ENCODE measurements around the gene EMILIN2. TPM values are rescaled to one million over a fixed set of nuclear protein-coding genes. Genes with fewer than 3 reads are reported as not detected.
"Not testable (repeated sequence)": the region's sequence is repeated elsewhere in the genome, so short reads cannot be mapped to it uniquely, and the experiment has no call there.

EMILIN2 gene
- total and polyA plus RNA-seq, 5 donors = 3.8 to 8.4 (median 6.8) TPM

GRCh38 chr18:2855560-2856350, 8.9 kb downstream of the EMILIN2 start:
- WGBS = 93% methylated on average over 22 of the region's 22 CpGs
- H3K27ac ChIP-seq (ENCODE audit: low read length) = peak overlapping the region; percentile 30
- H3K4me1 ChIP-seq (ENCODE audit: control insufficient read depth, insufficient read depth, low read length) = no peaks in the 10 kb centered on the region
- intact Hi-C loops (cut with DNase I) = no loop called here
- H3K4me3 ChIP-seq (ENCODE audit: low read length) = no peak overlapping the region
- ATAC-seq = no peak
- H3K9me3 ChIP-seq (ENCODE audit: control insufficient read depth, low read length) = no peaks in the 10 kb centered on the region
- DNase-seq = no peak
- no peaks in the 10 kb centered on the region for H3K27me3 ChIP-seq (ENCODE audit: control insufficient read depth, insufficient read depth)

- intact Hi-C loops (cut with DNase I) = no loop called here
- 33% methylated on average over 11 of the region's 11 CpGs for whole genome bisulfite sequencing
- no peak overlapping the region for H3K27ac ChIP-seq (ENCODE audit: low read length)
These were observed 9.9 kb downstream of the EMILIN2 start for GRCh38 chr18:2856547-2857170.

GRCh38 chr18:2857491-2858131, 10.8 kb downstream of the EMILIN2 start:
- ATAC-seq = peak; percentile 96 to 98
- WGBS = 26% methylated on average over 18 of the region's 18 CpGs

More at GRCh38 chr18:2856547-2857170, 9.9 kb downstream of the EMILIN2 start:
- H3K27me3 ChIP-seq (ENCODE audit: control insufficient read depth, insufficient read depth) = no peaks in the 10 kb centered on the region
- ATAC-seq = no peak
- H3K9me3 ChIP-seq (ENCODE audit: control insufficient read depth, low read length) = no peaks in the 10 kb centered on the region
- H3K4me1 ChIP-seq (ENCODE audit: control insufficient read depth, insufficient read depth, low read length) = no peaks in the 10 kb centered on the region
- no peak for DNase-seq
- no peak overlapping the region for H3K4me3 ChIP-seq (ENCODE audit: low read length)

GRCh38 chr18:2860397-2860796, 13.6 kb downstream of the EMILIN2 start:
- DNase-seq; ATAC-seq; H3K9me3 ChIP-seq (ENCODE audit: control insufficient read depth, low read length); H3K27ac ChIP-seq (ENCODE audit: low read length); H3K4me3 ChIP-seq (ENCODE audit: low read length); intact Hi-C loops (cut with DNase I); H3K4me1 ChIP-seq (ENCODE audit: control insufficient read depth, insufficient read depth, low read length); H3K27me3 ChIP-seq (ENCODE audit: control insufficient read depth, insufficient read depth): not testable (repeated sequence)

More at GRCh38 chr18:2857491-2858131, 10.8 kb downstream of the EMILIN2 start:
- DNase-seq = peak; percentile 88 to 94 (median 92)
- Histone ChIP-seq H3K27me3 (ENCODE audit: control insufficient read depth, insufficient read depth) (no peaks in the 10 kb centered on the region), H3K4me3 (ENCODE audit: low read length) (no peak overlapping the region), H3K4me1 (ENCODE audit: control insufficient read depth, insufficient read depth, low read length) (no peaks in the 10 kb centered on the region), H3K9me3 (ENCODE audit: control insufficient read depth, low read length) (no peaks in the 10 kb centered on the region), H3K27ac (ENCODE audit: low read length) (no peak overlapping the region)
- intact Hi-C loops (cut with DNase I) = no loop called here

- H3K9me3 ChIP-seq (ENCODE audit: control insufficient read depth, low read length); H3K4me1 ChIP-seq (ENCODE audit: control insufficient read depth, insufficient read depth, low read length); intact Hi-C loops (cut with DNase I); H3K4me3 ChIP-seq (ENCODE audit: low read length); ATAC-seq; DNase-seq; H3K27me3 ChIP-seq (ENCODE audit: control insufficient read depth, insufficient read depth); H3K27ac ChIP-seq (ENCODE audit: low read length): not testable (repeated sequence)
- 82% methylated on average over 1 of the region's 1 CpG for WGBS
These were observed 17.2 kb downstream of the EMILIN2 start for GRCh38 chr18:2863997-2864396.

GRCh38 chr18:2866465-2866864, 19.7 kb downstream of the EMILIN2 start:
- H3K27ac ChIP-seq (ENCODE audit: low read length); H3K4me3 ChIP-seq (ENCODE audit: low read length); DNase-seq; intact Hi-C loops (cut with DNase I); H3K9me3 ChIP-seq (ENCODE audit: control insufficient read depth, low read length); ATAC-seq; H3K27me3 ChIP-seq (ENCODE audit: control insufficient read depth, insufficient read depth); H3K4me1 ChIP-seq (ENCODE audit: control insufficient read depth, insufficient read depth, low read length): not testable (repeated sequence)
- WGBS = 50% methylated on average over 2 of the region's 2 CpGs

GRCh38 chr18:2869207-2869606, 22.4 kb downstream of the EMILIN2 start:
- intact Hi-C loops (cut with DNase I) = no loop called here

GRCh38 chr18:2871111-2871720, 24.4 kb downstream of the EMILIN2 start:
- H3K4me3 ChIP-seq (ENCODE audit: low read length) = no peak overlapping the region
- no peak for DNase-seq
- no peak overlapping the region for H3K27ac ChIP-seq (ENCODE audit: low read length)
- no peak for ATAC-seq
- intact Hi-C loops (cut with DNase I) = no loop called here
- H3K27me3 ChIP-seq (ENCODE audit: control insufficient read depth, insufficient read depth) = no peaks in the 10 kb centered on the region
- H3K4me1 ChIP-seq (ENCODE audit: control insufficient read depth, insufficient read depth, low read length) = no peaks in the 10 kb centered on the region
- H3K9me3 ChIP-seq (ENCODE audit: control insufficient read depth, low read length) = no peaks in the 10 kb centered on the region
- 85% methylated on average over 8 of the region's 8 CpGs for whole genome bisulfite sequencing

More at GRCh38 chr18:2869207-2869606, 22.4 kb downstream of the EMILIN2 start:
- Histone ChIP-seq H3K9me3 (ENCODE audit: control insufficient read depth, low read length) (no peaks in the 10 kb centered on the region), H3K27me3 (ENCODE audit: control insufficient read depth, insufficient read depth) (no peaks in the 10 kb centered on the region), H3K4me3 (ENCODE audit: low read length) (no peak overlapping the region), H3K4me1 (ENCODE audit: control insufficient read depth, insufficient read depth, low read length) (no peaks in the 10 kb centered on the region), H3K27ac (ENCODE audit: low read length) (no peak overlapping the region)
- ATAC-seq (no peak), DNase-seq (no peak)
- 84% methylated on average over 2 of the region's 2 CpGs for WGBS

- H3K4me1 ChIP-seq (ENCODE audit: control insufficient read depth, insufficient read depth, low read length) = no peaks in the 10 kb centered on the region
- ATAC-seq = no peak
- no peak overlapping the region for H3K27ac ChIP-seq (ENCODE audit: low read length)
- H3K27me3 ChIP-seq (ENCODE audit: control insufficient read depth, insufficient read depth) = no peaks in the 10 kb centered on the region
- no peak overlapping the region for H3K4me3 ChIP-seq (ENCODE audit: low read length)
- DNase-seq = no peak
- WGBS = 98% methylated on average over 6 of the region's 6 CpGs
- no peaks in the 10 kb centered on the region for H3K9me3 ChIP-seq (ENCODE audit: control insufficient read depth, low read length)
- intact Hi-C loops (cut with DNase I) = no loop called here
These were observed 25.3 kb downstream of the EMILIN2 start for GRCh38 chr18:2872095-2872494.

- 50% methylated on average over 7 of the region's 7 CpGs for WGBS
- Histone ChIP-seq H3K27ac (ENCODE audit: low read length) (no peak overlapping the region), H3K9me3 (ENCODE audit: control insufficient read depth, low read length) (no peaks in the 10 kb centered on the region), H3K27me3 (ENCODE audit: control insufficient read depth, insufficient read depth) (no peaks in the 10 kb centered on the region), H3K4me1 (ENCODE audit: control insufficient read depth, insufficient read depth, low read length) (no peaks in the 10 kb centered on the region), H3K4me3 (ENCODE audit: low read length) (no peak overlapping the region)
- intact Hi-C loops (cut with DNase I) = no loop called here
- ATAC-seq = peak in 1 of 2 donors; percentile 22
- DNase-seq = no peak
These were observed 28.0 kb downstream of the EMILIN2 start for GRCh38 chr18:2874765-2875164.
